ENCODE measurements around the gene INAVA. TPM values are rescaled to one million over a fixed set of nuclear protein-coding genes. Genes with fewer than 3 reads are reported as not detected.

Gene INAVA
- polyA plus RNA-seq, 4 donors = 58.7 to 192 (median 156) TPM

- Histone ChIP-seq H3K27me3 (ENCODE audit: control insufficient read depth in 3 of 3, insufficient read depth in 3 of 3, low read length in 3 of 3) (peaks cover 0 to under 1% (median 0%) of the 10 kb centered on the region in 3 donors), H3K9me3 (ENCODE audit: control insufficient read depth in 2 of 2, insufficient read depth in 1 of 2, low read depth in 1 of 2, low read length in 1 of 2) (no peaks in the 10 kb centered on the region), H3K4me1 (ENCODE audit: control insufficient read depth in 3 of 3, insufficient read depth in 2 of 3, low read depth in 1 of 3, low read length in 2 of 3) (no peaks in the 10 kb centered on the region), H3K4me3 (ENCODE audit: low read depth in 1 of 3, low read length in 3 of 3) (no peak overlapping the region), H3K36me3 (ENCODE audit: control insufficient read depth in 3 of 3, insufficient read depth in 2 of 3, low read depth in 1 of 3, low read length in 3 of 3) (no peaks in the 10 kb centered on the region), H3K27ac (ENCODE audit: low read depth in 1 of 3, low read length in 2 of 3) (no peak overlapping the region)
- 73 to 91% (median 79%) methylated on average over 2 of the region's 2 CpGs for WGBS, 3 donors
- DNase-seq = no peak
- no peak for FAIRE-seq
Observed at GRCh38 chr1:200861937-200862647, 32.6 kb upstream of the INAVA start.

- H3K27ac ChIP-seq (ENCODE audit: low read depth in 1 of 3, low read length in 2 of 3) = peak overlapping the region in 1 of 3 donors; percentile 39
- H3K4me3 ChIP-seq (ENCODE audit: low read depth in 1 of 3, low read length in 3 of 3) = no peak overlapping the region
- H3K9me3 ChIP-seq (ENCODE audit: control insufficient read depth in 2 of 2, insufficient read depth in 1 of 2, low read depth in 1 of 2, low read length in 1 of 2) = no peaks in the 10 kb centered on the region
- DNase-seq (no peak), FAIRE-seq (no peak)
- H3K27me3 ChIP-seq (ENCODE audit: control insufficient read depth in 3 of 3, insufficient read depth in 3 of 3, low read length in 3 of 3) = peaks cover 0 to 5% (median 0%) of the 10 kb centered on the region in 3 donors
- WGBS, 3 donors = 69 to 85% (median 80%) methylated on average over 9 of the region's 9 CpGs
- no peaks in the 10 kb centered on the region for H3K36me3 ChIP-seq (ENCODE audit: control insufficient read depth in 3 of 3, insufficient read depth in 2 of 3, low read depth in 1 of 3, low read length in 3 of 3)
- no peaks in the 10 kb centered on the region for H3K4me1 ChIP-seq (ENCODE audit: control insufficient read depth in 3 of 3, insufficient read depth in 2 of 3, low read depth in 1 of 3, low read length in 2 of 3)
Observed at GRCh38 chr1:200862713-200863415, 31.8 kb upstream of the INAVA start.

- H3K9me3 ChIP-seq (ENCODE audit: control insufficient read depth in 2 of 2, insufficient read depth in 1 of 2, low read depth in 1 of 2, low read length in 1 of 2) = no peaks in the 10 kb centered on the region
- no peaks in the 10 kb centered on the region for H3K36me3 ChIP-seq (ENCODE audit: control insufficient read depth in 3 of 3, insufficient read depth in 2 of 3, low read depth in 1 of 3, low read length in 3 of 3)
- H3K27ac ChIP-seq (ENCODE audit: low read depth in 1 of 3, low read length in 2 of 3) = peak overlapping the region in 1 of 3 donors; percentile 12
- H3K4me3 ChIP-seq (ENCODE audit: low read depth in 1 of 3, low read length in 3 of 3) = no peak overlapping the region
- WGBS, 3 donors = 72 to 77% (median 77%) methylated on average over 3 of the region's 3 CpGs
- H3K27me3 ChIP-seq (ENCODE audit: control insufficient read depth in 3 of 3, insufficient read depth in 3 of 3, low read length in 3 of 3) = peaks cover 0 to 15% (median 0%) of the 10 kb centered on the region in 3 donors
- no peak for FAIRE-seq
- H3K4me1 ChIP-seq (ENCODE audit: control insufficient read depth in 3 of 3, insufficient read depth in 2 of 3, low read depth in 1 of 3, low read length in 2 of 3) = no peaks in the 10 kb centered on the region
- no peak for DNase-seq
Observed at GRCh38 chr1:200866116-200866515, 28.6 kb upstream of the INAVA start.

GRCh38 chr1:200866521-200866920 is 28.2 kb upstream of the INAVA start:
- DNase-seq (no peak), FAIRE-seq (no peak)

GRCh38 chr1:200867018-200867811 is 27.5 kb upstream of the INAVA start:
- WGBS, 3 donors = 37 to 57% (median 41%) methylated on average over 11 of the region's 11 CpGs
- Histone ChIP-seq H3K4me3 (ENCODE audit: low read depth in 1 of 3, low read length in 3 of 3) (no peak overlapping the region), H3K4me1 (ENCODE audit: control insufficient read depth in 3 of 3, insufficient read depth in 2 of 3, low read depth in 1 of 3, low read length in 2 of 3) (no peaks in the 10 kb centered on the region), H3K27ac (ENCODE audit: low read depth in 1 of 3, low read length in 2 of 3) (peak overlapping the region in 1 of 3 donors; percentile 17), H3K9me3 (ENCODE audit: control insufficient read depth in 2 of 2, insufficient read depth in 1 of 2, low read depth in 1 of 2, low read length in 1 of 2) (no peaks in the 10 kb centered on the region), H3K27me3 (ENCODE audit: control insufficient read depth in 3 of 3, insufficient read depth in 3 of 3, low read length in 3 of 3) (peaks cover 0 to 26% (median 4%) of the 10 kb centered on the region in 3 donors), H3K36me3 (ENCODE audit: control insufficient read depth in 3 of 3, insufficient read depth in 2 of 3, low read depth in 1 of 3, low read length in 3 of 3) (no peaks in the 10 kb centered on the region)
- no peak for FAIRE-seq
- DNase-seq = no peak

More at GRCh38 chr1:200866521-200866920, 28.2 kb upstream of the INAVA start:
- no peaks in the 10 kb centered on the region for H3K9me3 ChIP-seq (ENCODE audit: control insufficient read depth in 2 of 2, insufficient read depth in 1 of 2, low read depth in 1 of 2, low read length in 1 of 2)
- no peaks in the 10 kb centered on the region for H3K4me1 ChIP-seq (ENCODE audit: control insufficient read depth in 3 of 3, insufficient read depth in 2 of 3, low read depth in 1 of 3, low read length in 2 of 3)
- no peak overlapping the region for H3K4me3 ChIP-seq (ENCODE audit: low read depth in 1 of 3, low read length in 3 of 3)
- peaks cover 0 to 19% (median 0%) of the 10 kb centered on the region in 3 donors for H3K27me3 ChIP-seq (ENCODE audit: control insufficient read depth in 3 of 3, insufficient read depth in 3 of 3, low read length in 3 of 3)
- H3K27ac ChIP-seq (ENCODE audit: low read depth in 1 of 3, low read length in 2 of 3) = peak overlapping the region in 1 of 3 donors; percentile 12
- 34 to 52% (median 39%) methylated on average over 5 of the region's 5 CpGs for WGBS, 3 donors
- no peaks in the 10 kb centered on the region for H3K36me3 ChIP-seq (ENCODE audit: control insufficient read depth in 3 of 3, insufficient read depth in 2 of 3, low read depth in 1 of 3, low read length in 3 of 3)

GRCh38 chr1:200869376-200869752 is 25.3 kb upstream of the INAVA start:
- Histone ChIP-seq H3K27me3 (ENCODE audit: control insufficient read depth in 3 of 3, insufficient read depth in 3 of 3, low read length in 3 of 3) (peaks cover 2 to 45% (median 17%) of the 10 kb centered on the region in 3 donors), H3K9me3 (ENCODE audit: control insufficient read depth in 2 of 2, insufficient read depth in 1 of 2, low read depth in 1 of 2, low read length in 1 of 2) (no peaks in the 10 kb centered on the region), H3K36me3 (ENCODE audit: control insufficient read depth in 3 of 3, insufficient read depth in 2 of 3, low read depth in 1 of 3, low read length in 3 of 3) (no peaks in the 10 kb centered on the region), H3K4me3 (ENCODE audit: low read depth in 1 of 3, low read length in 3 of 3) (no peak overlapping the region), H3K27ac (ENCODE audit: low read depth in 1 of 3, low read length in 2 of 3) (no peak overlapping the region), H3K4me1 (ENCODE audit: control insufficient read depth in 3 of 3, insufficient read depth in 2 of 3, low read depth in 1 of 3, low read length in 2 of 3) (peaks cover 0 to 4% (median 3%) of the 10 kb centered on the region in 3 donors)
- DNase-seq = no peak
- 73 to 90% (median 86%) methylated on average over 5 of the region's 5 CpGs for WGBS, 3 donors
- no peak for FAIRE-seq

GRCh38 chr1:200869753-200870391 is 24.8 kb upstream of the INAVA start:
- Histone ChIP-seq H3K27me3 (ENCODE audit: control insufficient read depth in 3 of 3, insufficient read depth in 3 of 3, low read length in 3 of 3) (peaks cover 2 to 50% (median 19%) of the 10 kb centered on the region in 3 donors), H3K27ac (ENCODE audit: low read depth in 1 of 3, low read length in 2 of 3) (no peak overlapping the region)

More at GRCh38 chr1:200869753-200870391, 24.8 kb upstream of the INAVA start:
- DNase-seq (no peak), FAIRE-seq (no peak)
- H3K36me3 ChIP-seq (ENCODE audit: control insufficient read depth in 3 of 3, insufficient read depth in 2 of 3, low read depth in 1 of 3, low read length in 3 of 3) = no peaks in the 10 kb centered on the region
- 64 to 84% (median 78%) methylated on average over 9 of the region's 9 CpGs for WGBS, 3 donors
- no peaks in the 10 kb centered on the region for H3K9me3 ChIP-seq (ENCODE audit: control insufficient read depth in 2 of 2, insufficient read depth in 1 of 2, low read depth in 1 of 2, low read length in 1 of 2)
- H3K4me1 ChIP-seq (ENCODE audit: control insufficient read depth in 3 of 3, insufficient read depth in 2 of 3, low read depth in 1 of 3, low read length in 2 of 3) = peaks cover 0 to 4% (median 3%) of the 10 kb centered on the region in 3 donors
- no peak overlapping the region for H3K4me3 ChIP-seq (ENCODE audit: low read depth in 1 of 3, low read length in 3 of 3)

All from small intestine (tissue), 7 donors.